Globus pallidus (tissue), 1 donor: Measurements from ENCODE around the gene COL1A2.

Experiments used
- DNase-seq: peaks from one replicate; pipeline ENCODE4 v3.0.0-alpha.2; 2015; ENCODE audit warnings: low spot score

Gene COL1A2

GRCh38 chr7:94394437-94395140 lies at the start of gene COL1A2:
Gene COL1A2 (plus strand): TSS chr7:94394895. CDS start chr7:94395032, 137 bp downstream.
- DNase-seq = no peak

DNA sequence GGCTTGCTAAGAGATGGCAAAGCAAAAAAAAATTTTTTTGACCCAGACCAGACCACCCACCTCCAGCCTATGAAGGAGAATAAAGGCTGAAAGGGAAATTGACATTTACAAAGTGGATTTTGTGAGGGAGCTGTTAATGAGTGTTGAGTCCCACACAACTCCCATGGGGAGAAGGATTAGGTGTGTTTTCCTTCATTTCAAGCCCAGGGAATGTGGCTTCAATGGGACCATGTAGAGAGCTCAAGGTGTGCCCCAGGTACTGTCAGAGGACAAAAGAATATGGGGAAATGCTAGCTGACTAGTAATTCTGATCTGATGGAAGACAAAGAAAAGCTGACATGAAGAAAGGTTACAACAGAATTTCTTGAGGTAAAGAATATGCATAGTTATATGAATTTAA lies 48.8 kb upstream of the COL1A2 start:
- DNase-seq = no peak

DNA sequence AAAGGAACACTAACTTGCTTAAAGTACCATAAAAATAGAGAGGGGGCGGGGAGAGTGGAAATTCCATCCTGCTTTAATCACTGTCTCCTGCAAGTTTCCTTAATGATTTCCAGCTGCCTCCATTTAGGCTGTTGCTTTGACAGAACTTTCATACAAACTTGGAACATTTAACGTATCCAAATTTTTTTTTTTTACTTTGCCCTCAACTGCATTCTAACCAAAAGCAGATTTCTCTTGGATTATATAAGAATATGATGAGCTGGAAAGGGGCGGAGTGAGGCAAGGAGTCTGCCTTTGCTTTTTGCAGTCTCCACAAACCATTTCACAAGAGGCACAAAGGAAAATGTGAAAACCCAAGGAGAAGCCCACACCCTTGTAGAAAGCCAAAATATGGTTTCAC lies 46.6 kb upstream of the COL1A2 start:
- DNase-seq = no peak

DNA sequence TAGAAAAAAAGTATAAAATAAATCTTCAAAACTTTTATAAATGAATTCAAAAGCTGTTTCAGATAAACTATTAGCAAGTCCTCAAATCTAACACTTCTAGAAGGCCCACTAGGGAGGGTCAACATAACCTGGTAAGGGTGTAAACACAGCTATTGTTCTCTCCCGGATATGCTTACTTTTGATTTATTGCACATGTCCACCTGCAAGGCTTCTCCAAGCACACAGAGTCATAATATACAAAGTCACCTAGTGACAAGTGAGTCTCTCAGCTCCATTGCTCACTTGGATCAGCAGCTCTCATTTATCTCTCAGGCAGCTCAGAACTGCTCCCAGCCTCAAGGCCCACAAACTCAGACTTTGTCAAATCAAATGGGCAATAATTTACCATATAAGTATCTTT lies 44.0 kb upstream of the COL1A2 start:
- no peak for DNase-seq

DNA sequence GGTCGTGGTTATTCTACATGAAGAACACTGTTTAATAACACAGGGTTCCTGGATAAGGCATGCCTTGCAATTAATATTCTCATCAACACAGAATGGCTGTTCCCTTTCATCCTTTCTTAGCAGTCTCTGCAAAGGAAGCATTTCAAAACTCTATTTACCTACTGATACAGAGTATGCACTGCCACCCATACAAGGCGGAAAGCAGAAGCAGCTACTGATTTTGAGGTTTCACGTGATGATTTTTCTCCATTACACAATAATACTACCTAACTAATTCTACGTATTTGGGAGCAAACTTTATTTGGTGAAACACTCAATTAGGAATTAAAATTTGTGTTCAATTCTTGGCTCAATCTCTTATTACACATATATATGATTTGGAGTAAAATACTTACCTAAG lies 43.0 kb upstream of the COL1A2 start:
- no peak for DNase-seq

DNA sequence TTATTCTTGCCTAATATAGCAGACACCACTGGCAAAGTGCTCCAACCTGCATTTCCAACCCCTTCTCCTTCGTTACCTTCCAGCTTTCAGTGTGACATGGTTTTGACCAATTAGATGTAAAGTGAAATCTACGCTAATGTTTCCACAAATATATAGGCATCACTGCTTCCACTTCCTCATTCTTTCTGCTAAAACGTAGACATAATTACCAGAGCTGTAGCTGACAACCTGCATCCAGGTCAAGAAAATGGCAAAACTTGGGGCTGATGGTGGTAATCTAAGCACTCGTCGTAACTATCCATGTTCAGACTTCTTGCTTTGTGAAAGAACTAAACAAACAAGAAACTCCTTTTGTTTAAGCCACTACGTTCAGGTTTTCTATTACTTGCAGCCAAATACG lies 41.8 kb upstream of the COL1A2 start:
- DNase-seq = no peak

DNA sequence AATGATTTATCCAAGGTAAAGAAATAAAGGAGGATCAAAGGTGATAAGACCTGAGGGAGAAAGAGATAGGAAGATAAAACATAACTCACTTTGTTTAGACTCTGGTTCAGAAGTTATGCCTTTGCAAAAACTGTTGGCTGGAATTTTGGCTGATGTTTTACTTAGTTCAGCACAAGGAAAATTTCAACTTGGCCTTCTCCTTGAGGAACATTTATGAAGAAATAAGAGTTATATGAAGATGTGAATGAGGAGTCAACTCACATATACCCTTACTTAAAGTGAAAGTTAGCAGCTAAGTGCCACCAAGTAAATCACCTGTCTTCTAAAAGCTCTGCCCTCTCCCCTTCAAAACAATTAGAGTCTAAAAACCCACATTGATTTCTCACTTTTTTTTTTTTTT lies 39.7 kb upstream of the COL1A2 start:
- DNase-seq = no peak

- no peak for DNase-seq
Measured at GRCh38 chr7:94355454-94355853, 39.2 kb upstream of the COL1A2 start.

DNA sequence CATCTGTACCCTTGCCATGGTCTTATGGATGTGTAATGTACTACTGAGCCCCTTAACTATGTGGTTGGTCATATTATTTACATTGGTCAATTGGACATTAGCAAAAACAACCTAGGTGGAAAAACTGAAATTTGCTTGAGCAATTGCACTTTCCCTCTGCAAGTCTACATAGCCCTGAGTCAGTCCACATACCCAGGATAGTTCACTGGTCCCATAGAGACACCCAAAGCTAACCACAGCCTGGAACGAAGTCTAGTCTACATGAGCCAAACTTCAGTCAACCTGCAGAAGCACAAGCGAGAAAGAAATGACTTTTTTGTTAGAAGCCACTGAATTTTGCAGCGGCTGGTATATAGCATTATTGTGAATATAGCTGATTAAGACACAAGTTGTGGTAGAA lies 37.6 kb upstream of the COL1A2 start:
- no peak for DNase-seq

DNA sequence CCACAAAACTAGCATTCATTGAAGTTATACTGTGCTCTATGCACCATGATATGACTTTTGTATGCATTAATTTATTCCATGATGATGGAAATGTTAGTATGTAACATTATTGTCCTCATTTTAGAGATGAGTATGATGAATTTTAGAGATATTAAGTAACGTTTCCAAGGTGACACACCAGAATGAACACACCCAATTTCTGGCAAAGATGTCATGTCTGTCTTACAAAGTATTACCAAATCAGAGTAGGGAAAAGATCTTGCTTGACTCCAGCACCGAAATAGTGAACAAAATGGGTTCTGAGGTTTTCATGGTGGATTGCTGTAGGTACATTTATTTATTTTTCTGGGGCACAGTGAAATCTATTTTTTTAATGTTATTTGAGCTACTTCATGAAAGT lies 33.8 kb upstream of the COL1A2 start:
- DNase-seq = no peak

DNA sequence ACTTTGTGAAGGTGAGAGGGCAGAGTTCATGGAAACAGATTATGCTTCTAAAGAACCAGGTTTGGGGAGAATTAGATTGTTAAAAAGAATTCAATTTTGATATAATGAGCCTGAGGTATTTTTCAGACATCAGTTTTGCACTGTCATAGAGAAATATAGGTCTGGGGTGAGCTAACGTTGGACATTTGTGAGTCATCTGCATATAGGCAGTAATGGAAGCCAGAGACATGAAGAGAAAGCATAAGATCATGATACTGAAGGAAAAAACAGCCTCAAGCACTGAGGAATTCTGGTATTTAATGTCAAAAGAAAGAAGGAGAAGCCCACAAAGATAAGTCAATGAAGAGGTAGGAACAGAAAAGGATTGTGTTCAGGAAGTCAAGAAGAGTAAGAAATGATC lies 32.4 kb upstream of the COL1A2 start:
- no peak for DNase-seq

DNA sequence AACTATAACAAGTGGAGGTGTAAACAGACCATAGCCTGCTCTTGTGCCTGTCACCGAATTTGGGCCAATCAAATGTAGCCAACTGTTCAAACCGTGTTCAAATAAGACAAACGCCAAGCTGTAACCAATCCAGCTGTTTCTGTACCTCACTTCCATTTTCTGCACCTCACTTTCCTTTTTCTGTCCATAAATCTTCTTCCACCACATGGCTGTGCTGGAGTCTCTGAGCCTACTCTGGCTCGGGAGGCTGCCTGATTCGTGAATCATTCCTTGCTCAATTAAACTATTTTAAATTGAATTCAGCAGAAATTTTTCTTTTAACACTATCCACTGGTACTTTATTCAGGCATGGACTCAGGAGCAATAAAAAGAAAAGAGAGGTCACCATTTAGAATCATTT lies 29.9 kb upstream of the COL1A2 start:
- no peak for DNase-seq

DNA sequence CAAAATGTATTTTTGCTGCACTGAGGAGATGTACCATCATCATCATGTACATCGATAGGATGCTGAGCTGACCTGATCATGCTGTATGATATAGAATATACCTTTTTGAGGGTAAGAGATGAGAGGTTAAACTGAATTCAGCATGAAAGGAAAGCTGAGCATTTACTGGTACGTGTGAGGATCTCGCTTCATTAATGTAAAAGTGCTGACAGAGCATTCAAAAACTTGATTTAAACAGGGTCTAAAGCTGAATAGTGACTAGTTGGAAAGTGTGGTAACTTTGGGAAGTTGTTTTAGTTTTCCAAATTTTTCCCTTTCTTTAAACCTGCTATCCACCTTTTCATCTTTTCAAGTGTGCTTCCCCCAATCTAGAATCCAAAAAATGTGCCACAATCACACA lies 28.5 kb upstream of the COL1A2 start:
- no peak for DNase-seq

DNA sequence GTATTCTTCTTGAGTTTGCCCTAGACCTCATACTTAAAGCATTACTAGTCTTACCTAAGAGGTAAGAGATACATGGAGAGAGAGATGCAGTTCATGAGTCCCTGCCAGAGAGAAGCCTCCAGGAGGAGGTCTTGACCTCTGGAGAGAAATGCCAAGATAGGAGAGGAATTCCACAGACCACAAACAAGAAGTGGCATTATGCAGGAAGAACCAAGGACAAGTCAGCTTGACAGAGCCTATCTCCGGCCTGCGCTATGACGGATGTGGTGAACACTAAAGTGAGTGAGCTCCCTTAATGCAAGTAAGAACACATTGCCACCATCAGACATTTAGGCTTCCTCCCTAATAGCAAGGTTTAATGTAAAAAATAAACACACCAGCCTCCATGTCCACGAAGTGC lies 27.9 kb upstream of the COL1A2 start:
- no peak for DNase-seq

DNA sequence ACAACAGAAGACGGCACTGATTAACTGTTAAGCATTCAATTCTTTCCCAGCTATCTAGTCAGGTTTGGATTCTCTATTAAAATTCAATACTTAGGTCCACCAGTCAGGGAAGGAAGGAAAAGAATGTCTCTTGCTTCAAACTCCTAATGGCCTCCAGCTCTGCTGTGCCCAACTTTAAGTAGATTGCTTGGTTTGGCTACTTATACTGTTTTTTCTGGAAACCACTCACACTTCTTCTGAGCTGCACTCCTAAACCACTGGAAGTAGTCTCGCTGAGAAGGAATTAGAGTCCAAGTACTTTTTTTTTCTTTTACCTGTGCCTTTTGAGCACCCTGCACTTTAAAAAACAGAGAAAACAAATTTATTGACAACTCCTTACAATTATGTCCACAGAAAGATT lies 26.7 kb upstream of the COL1A2 start:
- no peak for DNase-seq

DNA sequence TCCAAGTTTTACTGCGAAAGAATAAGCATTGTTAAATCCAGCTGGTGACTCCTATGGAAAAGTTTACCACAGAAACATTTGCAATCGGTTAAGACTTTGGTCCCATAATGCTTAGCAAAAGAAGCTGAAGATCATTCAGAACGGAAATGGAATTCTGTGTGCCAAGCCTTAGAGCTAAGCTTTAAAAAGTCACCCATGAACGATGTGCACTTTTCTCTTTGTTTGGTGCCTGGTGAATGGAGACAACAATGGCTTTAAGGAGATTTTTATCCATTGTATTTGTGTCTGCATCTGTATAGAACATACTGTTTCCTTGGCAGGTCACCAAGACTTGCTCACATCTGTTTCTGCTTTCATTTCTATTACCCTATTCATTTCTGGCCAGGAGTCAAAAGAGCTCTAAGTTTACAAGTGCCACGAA lies 26.3 kb upstream of the COL1A2 start:
- DNase-seq = no peak

- DNase-seq = no peak
Measured at GRCh38 chr7:94374231-94374630, 20.5 kb upstream of the COL1A2 start.

DNA sequence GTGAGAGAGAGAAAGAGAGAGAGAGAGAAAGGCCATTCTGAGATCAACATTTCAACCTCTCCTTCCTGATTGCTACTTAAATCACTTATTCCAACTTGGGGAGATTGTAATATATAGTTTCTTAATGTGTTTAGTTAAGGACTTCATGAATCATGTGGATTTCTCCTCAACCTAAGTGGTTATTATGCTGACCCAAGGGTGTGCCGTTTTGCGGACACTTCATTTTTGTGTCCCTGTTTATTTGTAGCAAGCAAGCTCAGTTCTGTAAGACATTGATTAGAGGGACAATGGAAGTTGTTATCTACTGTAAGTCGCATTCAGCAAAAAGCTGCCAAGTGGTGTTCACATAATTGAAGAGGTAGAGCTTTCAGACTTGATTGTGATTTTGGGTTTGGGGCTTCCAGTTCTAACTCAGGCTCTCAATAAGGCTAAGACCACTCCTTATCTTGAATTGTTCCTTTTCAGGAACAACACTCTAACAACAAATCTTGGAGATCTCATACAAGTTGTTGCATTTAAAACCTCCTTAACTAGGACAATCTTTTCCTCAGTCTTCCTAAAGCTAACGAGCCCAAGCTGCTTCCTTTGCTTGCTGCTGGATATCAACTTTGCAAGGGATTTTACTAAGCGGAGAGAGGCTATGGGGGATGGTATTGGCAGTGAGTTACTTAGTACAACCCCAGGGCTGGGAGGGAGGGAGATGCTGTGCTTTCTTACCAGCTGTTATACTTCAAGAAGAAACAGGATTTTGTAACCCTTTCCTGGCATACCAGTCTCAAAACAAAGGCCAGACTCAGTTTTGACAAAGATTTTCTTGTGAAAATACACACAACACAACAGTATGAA lies 19.8 kb upstream of the COL1A2 start:
- no peak for DNase-seq

- DNase-seq = no peak
Measured at GRCh38 chr7:94375691-94376090, 19.0 kb upstream of the COL1A2 start.

DNA sequence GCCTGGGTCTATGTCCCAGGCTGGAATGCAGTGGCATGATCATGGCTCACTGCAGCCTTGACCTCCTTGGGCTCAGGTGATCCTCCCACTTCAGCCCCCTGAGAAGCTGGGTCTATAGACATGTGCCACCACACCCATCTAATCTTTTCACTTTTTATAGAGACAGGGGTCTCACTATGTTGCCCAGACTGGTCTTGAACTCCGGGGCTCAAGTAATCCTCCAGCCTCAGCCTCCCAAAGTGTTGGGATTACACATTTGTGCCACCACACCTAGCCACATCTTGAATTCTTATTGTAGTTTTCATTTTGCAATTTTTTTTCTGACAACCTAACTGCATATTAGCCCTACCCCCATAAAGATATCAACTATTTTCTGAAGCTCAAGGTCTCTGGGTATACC lies 18.4 kb upstream of the COL1A2 start:
- no peak for DNase-seq

DNA sequence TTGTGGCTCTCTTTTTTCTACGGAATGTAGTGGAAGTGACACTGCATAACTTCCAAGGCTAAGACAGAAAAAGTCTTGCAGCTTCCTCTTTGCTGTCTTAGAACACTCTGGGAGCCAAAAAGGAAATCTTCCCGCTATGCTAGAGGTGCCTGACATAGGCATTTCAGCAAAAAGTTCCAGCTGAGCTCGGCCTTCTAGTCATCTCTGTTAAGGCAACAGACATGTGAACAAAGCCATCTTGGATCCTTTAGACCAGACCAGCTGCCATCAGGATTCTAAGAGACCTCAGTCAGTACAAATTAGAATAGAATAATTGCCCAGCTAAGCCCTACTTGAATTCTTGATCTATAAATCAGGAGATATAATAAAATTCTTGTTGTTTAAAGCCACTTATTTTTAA lies 16.3 kb upstream of the COL1A2 start:
- DNase-seq = no peak

GRCh38 chr7:94380264-94380663 lies 14.4 kb upstream of the COL1A2 start:
- DNase-seq = no peak

- DNase-seq = no peak
Measured at GRCh38 chr7:94382132-94382531, 12.6 kb upstream of the COL1A2 start.

DNA sequence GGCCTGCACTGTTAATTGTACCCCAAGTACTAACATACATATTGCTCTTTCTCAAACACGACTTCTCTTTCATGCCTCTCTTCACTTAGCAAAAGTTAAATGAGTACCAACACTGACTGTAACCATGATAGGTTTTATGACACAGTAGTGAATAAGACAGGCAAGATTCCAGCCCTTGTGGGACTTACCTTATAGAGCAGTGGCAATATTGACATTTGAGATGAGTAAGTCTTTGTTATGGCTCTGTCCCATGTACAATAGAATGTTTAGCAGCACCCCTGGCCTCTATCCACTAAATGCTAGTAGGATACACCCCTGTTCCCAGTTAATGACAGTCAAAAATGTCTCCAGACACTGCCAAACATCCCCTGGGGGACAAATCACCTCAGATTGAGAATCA lies 11.9 kb upstream of the COL1A2 start:
- no peak for DNase-seq
